ENCODE measurements around the gene TMEM140. TPM values are rescaled to one million over a fixed set of nuclear protein-coding genes. Genes with fewer than 3 reads are reported as not detected.

The TMEM140 gene
- total and polyA plus RNA-seq, 2 of the 13 experiments (the other 11 are each of a cell fraction or from before 2014, with no cell fraction given), result 9.2 to 21.7 TPM

GRCh38 chr7:135205850-135206249 is 58.0 kb downstream of the TMEM140 start:
- FAIRE-seq (no peak), ATAC-seq (no peak), DNase-seq (ENCODE audit: low spot score) (no peak)
- Histone ChIP-seq H4K20me1 (ENCODE audit: insufficient read depth, low read length) (no peaks in the 10 kb centered on the region), H3K4me2 (ENCODE audit: low read depth, low read length) (no peak overlapping the region), H3K4me3 (replicated peaks in 1 of 3; ENCODE audit: insufficient read depth in 1 of 3, low read depth in 2 of 3, low read length in 3 of 3) (no peak overlapping the region), H2AFZ (ENCODE audit: low read length) (no peak overlapping the region), H3K79me2 (ENCODE audit: insufficient read depth, low read length) (peaks cover 6% of the 10 kb centered on the region), H3K27me3 (ENCODE audit: control insufficient read depth in 1 of 2, insufficient read depth in 2 of 2, low read length in 2 of 2) (no peaks in the 10 kb centered on the region; a peak in 1 of 5 replicates), H3K4me1 (ENCODE audit: insufficient read depth, low read length) (peaks cover 40% of the 10 kb centered on the region), H3K9me3 (ENCODE audit: low read length) (no peaks in the 10 kb centered on the region), H3K36me3 (replicated peaks in 1 of 2; ENCODE audit: control insufficient read depth in 1 of 2, insufficient read depth in 2 of 2, low read length in 2 of 2) (peaks cover 8 to 24% of the 10 kb centered on the region in 2 experiments), H3K9ac (ENCODE audit: insufficient read depth, low read depth, low read length) (no peak overlapping the region), H3K27ac (ENCODE audit: extremely low read length, insufficient read depth, low read length) (no peak overlapping the region)
- BruUV-seq (replicated peaks), result no TSS peak
- ChIA-PET POLR2A (no interaction called here), CTCF (ENCODE audit: low intra/inter-chr PET ratio, low total read pairs) (no interaction called here)
- 96% methylated on average over 7 of the region's 8 CpGs for WGBS (ENCODE audit: low lambda C conversion rate)
- intact Hi-C loops (cut with micrococcal nuclease; ENCODE audit: unreplicated experiment), result no loop called here
- in situ Hi-C loops (cut with HindIII; ENCODE audit: extremely low pct_ligation_motif_present, low pct_unique_long_range_greater_than_20kb), result no loop called here
- TF ChIP-seq ZNF530 (CRISPR knock-in tag; IDR thresholded peaks at IDR 0.05; ENCODE audit: low read depth), result no peak
- TF ChIP-seq ZFP36L1 (CRISPR knock-in tag; IDR thresholded peaks at IDR 0.05), result no peak
- TF ChIP-seq HMGXB4 (CRISPR knock-in tag; IDR thresholded peaks at IDR 0.05; ENCODE audit: borderline replicate concordance in 1 of 2, low read depth in 1 of 2), result no peak
- TF ChIP-seq MZF1 (CRISPR knock-in tag; IDR thresholded peaks at IDR 0.05; ENCODE audit: borderline replicate concordance), result no peak
- no peak for TF ChIP-seq ZNF639 (CRISPR knock-in tag; conservative IDR thresholded peaks at IDR 0.05)
- no peak for TF ChIP-seq ZNF615 (CRISPR knock-in tag; IDR thresholded peaks at IDR 0.05; ENCODE audit: borderline replicate concordance)
- no peak for TF ChIP-seq RXRA (CRISPR knock-in tag; IDR thresholded peaks at IDR 0.05)
- TF ChIP-seq GATA4 (IDR thresholded peaks at IDR 0.05; ENCODE audit: borderline replicate concordance, low read depth), result no peak
- no peak for TF ChIP-seq ZSCAN29 (CRISPR knock-in tag; conservative IDR thresholded peaks at IDR 0.05)
- TF ChIP-seq GABPB1 (CRISPR knock-in tag; IDR thresholded peaks at IDR 0.05), result no peak
- no peak for TF ChIP-seq ETV5 (CRISPR knock-in tag; IDR thresholded peaks at IDR 0.05; ENCODE audit: borderline replicate concordance)
- TF ChIP-seq HOXA9 (CRISPR knock-in tag; IDR thresholded peaks at IDR 0.05; ENCODE audit: borderline replicate concordance), result no peak
- TF ChIP-seq ADNP (CRISPR knock-in tag; IDR thresholded peaks at IDR 0.05), result no peak
- TF ChIP-seq, protein P1, sequence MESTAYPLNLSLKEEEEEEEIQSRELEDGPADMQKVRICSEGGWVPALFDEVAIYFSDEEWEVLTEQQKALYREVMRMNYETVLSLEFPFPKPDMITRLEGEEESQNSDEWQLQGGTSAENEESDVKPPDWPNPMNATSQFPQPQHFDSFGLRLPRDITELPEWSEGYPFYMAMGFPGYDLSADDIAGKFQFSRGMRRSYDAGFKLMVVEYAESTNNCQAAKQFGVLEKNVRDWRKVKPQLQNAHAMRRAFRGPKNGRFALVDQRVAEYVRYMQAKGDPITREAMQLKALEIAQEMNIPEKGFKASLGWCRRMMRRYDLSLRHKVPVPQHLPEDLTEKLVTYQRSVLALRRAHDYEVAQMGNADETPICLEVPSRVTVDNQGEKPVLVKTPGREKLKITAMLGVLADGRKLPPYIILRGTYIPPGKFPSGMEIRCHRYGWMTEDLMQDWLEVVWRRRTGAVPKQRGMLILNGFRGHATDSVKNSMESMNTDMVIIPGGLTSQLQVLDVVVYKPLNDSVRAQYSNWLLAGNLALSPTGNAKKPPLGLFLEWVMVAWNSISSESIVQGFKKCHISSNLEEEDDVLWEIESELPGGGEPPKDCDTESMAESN (CRISPR knock-in tag; conservative IDR thresholded peaks at IDR 0.05), result no peak
